HuH-7.5 (cell line): Measurements from ENCODE around the gene CXCL9.
"Not testable (repeated sequence)": the region's sequence is repeated elsewhere in the genome, so short reads cannot be mapped to it uniquely, and the experiment has no call there.

Experiments
- DNase-seq: peaks from one replicate; pipeline ENCODE4 v3.0.0; 2011; ENCODE audit warnings: low spot score

The CXCL9 gene

GRCh38 chr4:76007089-76007862 lies at the start of gene CXCL9:
Gene CXCL9, minus strand, starts transcription at chr4:76007509. Its CDS starts 60 bp downstream, at chr4:76007449.
- peak; percentile 27 for DNase-seq

GRCh38 chr4:76055421-76055820 lies 48.1 kb upstream of the CXCL9 start:
- DNase-seq: no peak

GRCh38 chr4:76055016-76055415 lies 47.7 kb upstream of the CXCL9 start:
- DNase-seq: no peak

DNA sequence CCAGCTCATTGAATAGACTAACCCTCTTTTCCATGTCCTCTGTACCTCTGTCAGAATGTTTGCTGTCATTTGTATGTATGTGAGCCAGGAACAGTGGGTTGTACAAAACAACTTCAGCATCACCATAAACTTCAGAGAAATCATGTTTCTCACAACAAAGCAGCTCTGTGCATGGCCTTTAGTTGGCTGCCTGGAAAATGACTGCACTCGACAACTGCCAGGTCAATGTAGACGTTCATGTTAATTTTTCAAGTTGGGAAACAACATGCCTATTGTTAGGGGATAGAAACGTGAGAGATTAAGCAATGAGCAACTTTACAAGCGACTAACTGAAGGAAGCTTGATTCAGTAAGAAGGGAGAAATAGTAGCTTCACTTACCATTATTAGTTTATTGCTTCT lies 46.4 kb upstream of the CXCL9 start:
- peak; percentile 39 for DNase-seq

GRCh38 chr4:76050560-76051050 lies 43.3 kb upstream of the CXCL9 start:
- not testable (repeated sequence) for DNase-seq

DNA sequence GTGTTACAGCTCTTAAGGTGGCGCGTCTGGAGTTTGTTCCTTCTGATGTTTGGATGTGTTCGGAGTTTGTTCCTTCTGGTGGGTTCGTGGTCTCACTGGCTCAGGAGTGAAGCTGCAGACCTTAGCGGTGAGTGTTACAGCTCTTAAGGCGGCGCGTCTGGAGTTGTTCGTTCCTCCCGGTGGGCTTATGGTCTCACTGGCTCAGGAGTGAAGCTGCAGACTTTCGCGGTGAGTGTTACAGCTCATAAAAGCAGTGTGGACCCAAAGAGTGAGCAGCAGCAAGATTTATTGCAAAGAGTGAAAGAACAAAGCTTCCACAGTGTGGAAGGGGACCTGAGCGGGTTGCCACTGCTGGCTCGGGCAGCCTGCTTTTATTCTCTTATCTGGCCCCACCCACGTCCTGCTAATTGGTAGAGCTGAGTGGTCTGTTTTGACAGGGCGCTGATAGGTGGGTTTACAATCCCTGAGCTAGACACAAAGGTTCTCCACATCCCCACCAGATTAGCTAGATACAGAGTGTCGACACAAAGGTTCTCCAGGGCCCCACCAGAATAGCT lies 42.6 kb upstream of the CXCL9 start:
- not testable (repeated sequence) for DNase-seq

- DNase-seq: not testable (repeated sequence)
These were observed 37.4 kb upstream of the CXCL9 start for GRCh38 chr4:76044686-76045085.

- DNase-seq: not testable (repeated sequence)
These were observed 36.0 kb upstream of the CXCL9 start for GRCh38 chr4:76043306-76043705.

GRCh38 chr4:76042241-76042998 lies 35.1 kb upstream of the CXCL9 start:
- DNase-seq: not testable (repeated sequence)

DNA sequence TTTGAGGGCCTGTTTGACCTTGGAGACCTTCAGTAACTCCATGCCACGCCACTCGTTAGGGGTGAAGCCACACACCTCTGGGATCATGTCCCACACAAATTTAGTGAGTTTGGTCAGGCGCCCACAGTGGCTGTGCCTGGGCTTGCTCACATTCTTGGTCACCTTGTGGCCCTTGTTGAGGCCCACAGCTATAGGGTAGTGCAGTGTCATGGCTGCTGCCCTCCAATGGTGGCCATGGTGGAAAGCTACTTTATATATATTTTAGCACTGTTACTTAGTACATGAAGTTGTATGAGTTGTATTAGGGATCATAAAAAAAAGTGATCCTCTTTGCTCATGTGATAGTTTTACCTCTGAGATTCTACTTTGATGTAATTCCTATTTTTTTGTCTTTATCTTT lies 29.5 kb upstream of the CXCL9 start:
- no peak for DNase-seq

DNA sequence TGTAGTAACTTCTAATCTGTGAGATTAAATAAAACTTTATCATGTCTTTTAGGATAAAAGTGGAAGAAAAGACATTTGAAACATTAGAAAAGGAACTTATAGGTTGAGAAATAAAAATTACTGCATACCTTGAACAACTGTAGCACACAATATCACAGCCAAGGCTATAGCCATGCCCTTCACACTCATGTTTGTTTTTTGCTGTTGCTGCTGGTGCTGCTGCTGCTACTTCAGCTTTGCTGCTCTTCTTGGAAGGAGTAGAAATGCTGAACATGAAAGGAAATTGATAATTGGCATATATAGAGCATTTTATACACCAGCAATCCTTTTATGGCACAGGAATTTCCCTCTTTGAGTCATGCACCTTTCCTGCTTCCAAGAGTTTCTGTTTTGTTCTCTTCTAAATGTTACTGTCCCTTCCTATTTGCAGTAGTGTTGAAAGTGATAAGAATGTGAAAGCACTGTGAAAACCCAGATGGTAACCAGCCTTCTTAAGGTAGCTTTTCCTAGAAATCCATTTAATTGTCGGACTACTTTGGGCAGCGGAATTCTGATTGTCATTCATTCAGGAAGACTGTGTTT lies 28.6 kb upstream of the CXCL9 start, which contains the start of gene CXCL11:
TSS of gene CXCL11 (minus strand) at position 272 of the 582 bp plus-strand sequence. CDS start at position 189, 83 bp downstream.
- no peak for DNase-seq

- DNase-seq: no peak
These were observed 27.8 kb upstream of the CXCL9 start for GRCh38 chr4:76035141-76035540.

DNA sequence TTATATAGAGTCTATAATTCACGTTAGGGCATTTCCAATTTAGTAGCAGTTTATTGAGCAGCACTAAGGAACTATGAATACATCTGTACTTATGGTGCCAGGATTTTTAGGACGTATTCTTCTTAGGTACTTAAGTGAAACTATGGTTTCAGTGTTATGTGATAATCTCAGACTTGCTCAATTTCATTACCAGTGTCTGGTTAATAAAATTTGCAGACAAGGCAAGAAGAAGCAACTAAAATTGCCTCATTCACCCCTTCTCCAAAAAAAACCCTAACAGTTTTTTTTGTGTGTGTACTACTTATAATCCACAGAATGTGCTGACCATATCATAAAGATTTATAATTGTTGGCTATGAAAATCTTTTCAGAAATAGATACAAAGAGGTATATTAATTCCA lies 22.0 kb upstream of the CXCL9 start:
- DNase-seq: no peak

- DNase-seq: no peak
These were observed 21.0 kb upstream of the CXCL9 start for GRCh38 chr4:76028350-76028765.

GRCh38 chr4:76024065-76024464 lies 16.8 kb upstream of the CXCL9 start:
- DNase-seq: no peak

DNA sequence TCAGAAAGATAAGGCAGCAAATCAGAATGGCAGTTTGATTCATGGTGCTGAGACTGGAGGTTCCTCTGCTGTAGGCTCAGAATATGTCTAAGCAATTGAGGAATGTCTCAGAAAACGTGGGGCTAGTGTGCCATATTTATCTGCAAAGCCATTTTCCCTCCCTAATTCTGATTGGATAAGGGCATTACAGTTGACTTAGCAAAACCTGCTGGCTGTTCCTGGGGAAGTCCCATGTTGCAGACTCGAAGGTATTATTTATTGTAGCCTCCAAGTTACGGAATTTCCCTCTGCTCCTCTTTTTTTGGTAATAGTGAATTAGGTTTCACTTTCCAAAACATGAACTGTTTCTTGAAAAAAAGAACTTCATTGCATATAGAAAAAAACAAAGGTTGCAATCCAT lies 16.1 kb upstream of the CXCL9 start, which contains the start of gene CXCL10:
TSS of gene CXCL10 (minus strand) at position 109 of the 400 bp plus-strand sequence. CDS start at position 43, 66 bp downstream.
- no peak for DNase-seq

GRCh38 chr4:76022677-76023076 lies 15.4 kb upstream of the CXCL9 start:
- no peak for DNase-seq

GRCh38 chr4:76022031-76022430 lies 14.7 kb upstream of the CXCL9 start:
- no peak for DNase-seq

DNA sequence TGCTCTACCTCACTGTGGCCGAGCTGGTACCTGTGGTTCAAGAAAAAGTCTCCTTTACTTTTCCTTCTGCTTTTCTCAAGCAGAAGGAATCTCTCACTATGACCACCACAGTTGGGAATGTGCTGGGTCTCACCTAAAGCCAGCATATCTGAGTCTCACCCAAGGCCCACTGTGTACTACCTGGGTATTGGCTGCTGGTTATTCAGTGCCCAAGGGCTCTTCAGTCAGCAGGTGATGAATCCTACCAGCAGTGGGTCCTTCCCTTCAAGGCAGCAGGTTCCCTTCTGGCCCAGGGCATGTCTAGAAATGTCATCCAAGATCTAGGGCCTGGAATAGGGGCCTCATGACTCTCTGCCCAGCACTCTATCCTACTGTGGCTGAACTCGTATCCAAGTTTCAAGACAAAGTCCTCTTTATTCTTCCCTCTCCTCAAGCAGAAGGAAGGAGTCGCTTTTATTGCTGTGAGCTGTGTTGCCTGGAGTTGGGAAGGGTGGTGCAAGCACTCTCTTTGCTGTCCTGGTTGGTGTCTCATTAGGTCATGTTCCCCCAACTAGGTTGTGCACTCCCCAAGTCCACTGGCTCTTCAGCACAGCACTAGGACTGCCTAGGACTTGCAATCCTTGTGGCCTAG lies 9.9 kb upstream of the CXCL9 start:
- DNase-seq: no peak

DNA sequence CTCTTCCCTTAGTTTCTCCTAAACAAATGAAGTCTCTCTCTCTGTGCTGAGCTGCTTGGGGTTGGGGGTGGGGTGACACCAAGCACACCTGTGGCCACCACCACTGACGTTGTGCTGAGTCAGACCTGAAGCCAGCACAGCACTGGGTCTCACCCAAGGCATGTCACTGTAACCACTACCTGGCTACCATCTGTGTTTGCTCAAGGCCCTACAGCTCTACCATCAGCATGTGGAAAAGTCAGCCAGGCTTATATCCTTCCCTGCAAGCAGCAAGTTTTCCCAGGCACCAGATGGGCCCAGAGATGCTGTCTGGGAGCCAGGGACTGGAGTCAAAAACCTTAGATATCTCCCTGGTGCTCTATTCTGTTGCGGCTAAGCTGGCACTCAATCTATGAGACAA lies 9.1 kb upstream of the CXCL9 start:
- no peak for DNase-seq

GRCh38 chr4:76013540-76013939 lies 6.2 kb upstream of the CXCL9 start:
- no peak for DNase-seq

DNA sequence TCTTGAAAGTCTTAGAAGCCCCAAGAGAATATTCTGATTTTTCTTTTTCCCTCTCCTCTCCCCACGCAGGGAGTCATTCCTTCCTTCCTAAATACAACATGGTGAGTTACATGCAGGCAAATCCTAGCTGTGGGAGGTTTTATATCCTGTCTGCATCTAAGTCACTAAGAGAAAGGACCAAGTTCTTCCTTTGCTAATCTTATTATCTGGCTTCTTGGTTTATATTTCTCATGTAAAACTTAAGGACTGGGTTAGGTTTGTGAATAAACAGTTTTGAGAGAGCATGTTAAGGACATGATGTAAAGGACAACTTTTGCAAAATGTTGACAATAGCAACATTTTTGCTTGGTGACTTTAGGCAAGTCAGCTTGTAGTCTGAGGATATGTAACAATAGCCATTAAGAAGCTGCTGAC lies 5.1 kb upstream of the CXCL9 start:
- no peak for DNase-seq
